Measurements from ENCODE around the gene PROZ.
"Not testable (repeated sequence)": the region's sequence is repeated elsewhere in the genome, so short reads cannot be mapped to it uniquely, and the experiment has no call there.

Gene PROZ

GRCh38 chr13:113158946-113159345, 498 bp downstream of the PROZ start:
- no peak for FAIRE-seq

DNA sequence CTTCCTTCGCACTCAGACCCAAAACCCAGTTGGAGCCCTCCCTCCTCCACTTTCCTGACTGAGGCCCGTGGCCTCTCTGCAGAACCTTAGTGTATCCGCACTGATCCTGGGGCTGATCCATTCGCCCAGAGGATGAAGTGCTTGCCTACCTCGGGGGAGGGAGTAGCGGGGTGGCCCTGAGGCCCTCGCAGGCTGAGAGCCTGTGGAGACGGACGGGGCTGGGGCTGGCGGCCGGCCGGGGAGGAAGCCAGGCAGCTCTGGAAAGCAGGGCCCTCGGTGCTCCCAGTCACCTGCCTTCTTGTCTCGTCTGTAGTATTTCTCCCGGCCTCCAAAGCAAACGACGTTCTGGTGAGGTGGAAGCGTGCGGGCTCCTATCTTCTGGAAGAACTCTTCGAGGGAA, 1.3 kb downstream of the PROZ start:
- no peak for FAIRE-seq

DNA sequence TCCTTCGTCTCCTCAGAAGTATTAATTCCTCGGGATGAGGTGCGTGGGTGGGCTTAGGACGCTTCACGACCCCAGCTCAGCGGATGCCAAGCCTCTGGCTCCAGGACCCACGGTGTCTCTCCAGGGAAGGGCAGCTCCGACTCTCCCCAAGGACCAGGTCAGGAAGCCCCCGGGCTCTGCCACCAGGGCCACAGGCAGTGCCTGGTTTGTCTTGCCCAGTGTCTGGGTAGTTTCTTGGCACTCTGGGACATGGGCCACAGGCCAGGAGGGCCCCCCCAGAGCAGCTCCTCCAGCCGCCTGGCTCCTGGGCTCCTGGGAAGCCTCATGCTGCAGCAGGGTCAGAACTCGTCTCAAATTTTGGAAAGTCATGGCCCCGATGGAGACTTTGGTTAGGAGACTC, 2.5 kb downstream of the PROZ start:
- FAIRE-seq: no peak

GRCh38 chr13:113161433-113161832, 3.0 kb downstream of the PROZ start:
- no peak for FAIRE-seq

DNA sequence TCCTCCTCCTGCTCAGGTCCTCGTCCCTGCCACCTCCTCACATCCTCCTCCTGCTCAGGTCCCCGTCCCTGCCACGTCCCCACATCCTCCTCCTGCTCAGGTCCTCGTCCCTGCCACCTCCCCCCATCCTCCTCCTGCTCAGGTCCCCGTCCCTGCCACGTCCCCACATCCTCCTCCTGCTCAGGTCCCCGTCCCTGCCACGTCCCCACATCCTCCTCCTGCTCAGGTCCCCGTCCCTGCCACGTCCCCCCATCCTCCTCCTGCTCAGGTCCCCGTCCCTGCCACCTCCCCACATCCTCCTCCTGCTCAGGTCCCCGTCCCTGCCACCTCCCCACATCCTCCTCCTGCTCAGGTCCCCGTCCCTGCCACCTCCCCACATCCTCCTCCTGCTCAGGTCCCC, 3.5 kb downstream of the PROZ start:
- FAIRE-seq: not testable (repeated sequence)

- no peak for FAIRE-seq
Observed at GRCh38 chr13:113162783-113163685, 4.6 kb downstream of the PROZ start.

DNA sequence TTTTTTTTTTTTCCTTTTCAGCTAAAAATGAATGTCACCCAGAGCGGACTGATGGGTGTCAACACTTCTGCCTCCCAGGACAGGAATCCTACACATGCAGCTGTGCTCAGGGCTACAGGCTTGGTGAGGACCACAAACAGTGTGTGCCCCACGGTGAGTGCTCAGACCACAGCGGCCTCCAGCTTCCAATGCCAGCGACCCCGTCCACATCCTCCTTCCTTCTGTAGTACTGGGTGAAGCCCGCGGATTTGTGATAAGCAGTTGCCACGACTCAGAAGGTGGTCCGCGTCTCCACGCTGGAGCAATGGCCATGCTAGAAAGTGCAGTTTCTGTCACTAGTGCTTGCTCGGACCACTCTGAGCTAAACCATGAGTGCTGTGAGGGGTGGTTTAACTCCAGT, 6.0 kb downstream of the PROZ start:
- FAIRE-seq: no peak

DNA sequence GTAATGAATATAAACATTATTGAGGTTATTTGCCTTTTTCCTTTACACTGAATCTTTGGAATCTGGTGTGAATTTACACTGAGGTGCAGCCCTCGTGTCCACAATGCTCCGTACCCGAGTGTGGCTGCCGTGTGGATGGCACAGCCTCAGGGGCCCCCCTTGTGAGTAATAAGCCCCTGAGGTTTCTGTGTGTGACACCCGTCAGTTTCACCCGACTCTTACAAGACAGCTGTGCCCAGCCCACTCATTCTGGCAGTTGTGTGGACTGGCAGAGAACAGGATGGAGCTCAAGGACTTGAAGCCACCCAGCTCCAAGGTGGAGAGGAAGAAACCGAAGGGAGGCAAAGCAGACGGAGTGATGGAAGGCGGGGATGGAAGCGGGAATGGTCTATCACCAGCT, 7.8 kb downstream of the PROZ start:
- no peak for FAIRE-seq

DNA sequence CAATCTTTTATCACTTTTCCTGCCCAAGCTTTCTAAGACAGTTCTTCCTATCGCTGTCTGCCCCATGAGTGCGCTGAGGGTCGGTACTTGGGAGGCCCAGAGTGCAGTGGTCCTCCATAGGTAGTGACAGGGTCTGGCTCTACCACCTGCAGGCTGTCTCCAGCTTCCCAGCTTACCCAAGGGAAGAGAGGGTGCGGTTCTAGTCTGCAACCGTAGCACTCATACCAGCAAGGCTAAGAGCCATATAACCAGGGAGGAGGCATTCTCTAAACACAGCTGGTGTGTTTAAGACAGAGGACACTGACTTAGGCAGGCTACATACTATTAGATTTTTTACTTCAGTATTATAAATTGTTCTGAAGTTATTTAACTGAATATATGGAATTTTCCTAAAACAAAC, 8.2 kb downstream of the PROZ start:
- no peak for FAIRE-seq

- FAIRE-seq: no peak
Observed at GRCh38 chr13:113167155-113167554, 8.7 kb downstream of the PROZ start.

DNA sequence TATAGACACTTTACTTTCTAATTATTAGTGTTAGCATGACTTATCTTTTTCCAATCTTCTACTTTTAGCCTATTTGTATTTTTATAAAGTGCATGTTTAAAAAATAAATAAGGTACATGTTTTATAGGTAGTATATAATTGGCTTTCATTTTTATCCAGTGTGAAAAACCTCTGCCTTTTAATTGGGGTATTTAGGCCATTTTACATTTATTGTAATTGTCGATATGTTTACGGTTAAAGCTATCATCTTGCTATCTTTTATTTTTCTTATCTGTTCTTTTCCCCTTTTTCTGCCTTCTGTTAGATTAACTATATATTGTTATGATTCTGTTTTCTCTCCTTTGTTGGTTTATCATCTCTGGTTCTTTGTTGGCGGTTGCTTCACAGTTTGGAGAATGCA, 9.1 kb downstream of the PROZ start:
- no peak for FAIRE-seq

GRCh38 chr13:113168211-113168610, 9.8 kb downstream of the PROZ start:
- FAIRE-seq: no peak

DNA sequence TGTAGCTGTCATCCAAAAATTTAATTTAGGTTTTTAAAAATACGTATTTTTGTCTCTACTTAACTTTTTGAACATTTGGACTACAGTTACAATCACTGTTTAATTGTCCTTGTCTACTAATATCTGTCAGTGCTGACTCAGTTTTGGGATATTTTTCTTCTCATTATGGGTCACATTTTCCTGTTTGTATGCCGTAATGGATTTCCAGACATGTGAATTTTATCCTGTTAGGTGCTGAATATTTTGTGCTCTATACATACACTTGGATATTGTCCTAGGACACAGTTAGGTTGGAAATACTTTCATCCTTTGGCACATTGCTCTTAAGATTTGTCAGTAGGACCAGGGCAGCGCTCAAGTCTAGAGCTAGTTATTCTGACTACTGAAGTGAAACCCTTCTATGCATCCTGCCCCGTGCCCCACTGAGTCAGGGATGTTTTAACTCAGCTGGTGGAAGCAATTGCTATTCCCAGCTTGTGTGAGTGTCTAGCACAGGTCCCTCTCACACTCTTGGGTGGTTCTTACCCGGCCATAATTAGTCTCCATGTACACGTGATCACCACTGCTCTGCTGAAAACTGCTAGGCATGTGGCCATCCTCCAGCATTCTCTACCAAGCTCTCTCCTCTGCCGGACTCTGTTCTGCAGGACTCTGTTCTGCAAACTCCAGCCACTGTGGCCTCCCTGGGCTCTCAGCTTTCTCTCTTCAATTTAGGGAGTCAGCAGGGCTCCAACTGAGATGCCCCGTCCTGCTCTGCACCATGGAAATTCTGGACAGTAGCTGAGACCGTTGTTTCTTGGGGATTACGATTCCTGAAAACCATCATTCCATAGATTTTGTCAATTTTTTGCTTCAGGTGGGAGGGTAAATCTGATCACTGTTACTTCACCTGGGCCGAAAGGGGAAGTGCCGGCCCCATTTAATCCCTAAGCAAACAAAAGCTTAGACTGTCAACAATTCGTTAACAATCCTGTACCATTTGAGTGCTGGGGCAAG, 11.1 kb downstream of the PROZ start:
- FAIRE-seq: no peak

GRCh38 chr13:113170511-113170910, 12.1 kb downstream of the PROZ start:
- FAIRE-seq: no peak

DNA sequence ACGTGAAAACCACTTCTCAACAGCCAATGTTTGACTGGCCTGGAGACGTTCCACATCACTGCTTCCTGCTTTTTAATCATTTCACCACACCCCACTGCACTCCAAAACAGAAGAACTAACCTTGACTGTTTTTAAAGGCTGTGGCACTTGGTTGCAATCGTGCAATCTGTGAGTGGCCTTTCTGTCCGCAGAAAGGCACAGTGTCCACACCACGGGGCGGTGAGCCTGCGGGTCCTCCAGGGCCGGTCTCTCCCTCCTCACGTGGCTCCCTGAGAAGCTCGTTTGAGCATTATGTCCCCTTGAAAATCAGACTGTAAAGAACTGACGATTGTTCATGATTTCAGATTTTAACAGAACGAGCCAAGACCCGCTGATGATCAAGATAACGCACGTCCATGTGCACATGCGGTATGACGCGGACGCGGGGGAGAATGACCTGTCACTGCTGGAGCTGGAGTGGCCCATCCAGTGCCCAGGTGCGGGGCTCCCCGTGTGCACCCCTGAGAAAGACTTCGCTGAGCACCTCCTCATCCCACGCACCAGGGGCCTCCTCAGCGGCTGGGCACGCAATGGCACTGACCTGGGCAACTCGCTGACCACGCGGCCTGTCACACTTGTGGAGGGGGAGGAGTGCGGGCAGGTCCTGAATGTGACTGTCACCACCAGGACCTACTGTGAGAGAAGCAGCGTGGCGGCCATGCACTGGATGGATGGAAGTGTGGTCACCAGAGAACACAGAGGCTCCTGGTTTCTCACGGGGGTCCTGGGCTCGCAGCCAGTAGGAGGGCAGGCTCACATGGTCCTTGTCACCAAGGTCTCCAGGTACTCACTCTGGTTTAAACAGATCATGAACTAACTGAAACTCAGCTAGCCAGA, 13.0 kb downstream of the PROZ start:
- no peak for FAIRE-seq

- FAIRE-seq: no peak
Observed at GRCh38 chr13:113172419-113172926, 14.0 kb downstream of the PROZ start.

- FAIRE-seq: no peak
Observed at GRCh38 chr13:113176280-113176679, 17.8 kb downstream of the PROZ start.

DNA sequence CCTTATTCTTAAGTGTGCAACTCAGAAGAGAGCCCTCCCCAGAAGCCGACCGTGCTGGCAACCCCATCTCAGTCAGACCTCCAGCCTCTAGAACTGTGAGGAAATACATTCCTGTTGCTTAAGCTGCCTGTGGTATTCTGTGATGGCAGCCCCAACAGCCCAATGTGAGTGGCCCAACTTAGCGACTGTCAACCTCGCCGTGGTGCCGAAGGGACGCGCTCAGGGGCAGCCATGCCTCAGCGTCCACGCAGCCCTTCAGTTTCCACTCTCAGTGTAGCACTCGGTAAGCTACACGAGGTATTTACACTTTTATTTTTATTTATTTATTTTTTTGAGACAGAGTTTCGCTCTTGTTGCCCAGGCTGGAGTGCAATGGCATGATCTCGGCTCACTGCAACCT, 18.4 kb downstream of the PROZ start:
- FAIRE-seq: no peak

DNA sequence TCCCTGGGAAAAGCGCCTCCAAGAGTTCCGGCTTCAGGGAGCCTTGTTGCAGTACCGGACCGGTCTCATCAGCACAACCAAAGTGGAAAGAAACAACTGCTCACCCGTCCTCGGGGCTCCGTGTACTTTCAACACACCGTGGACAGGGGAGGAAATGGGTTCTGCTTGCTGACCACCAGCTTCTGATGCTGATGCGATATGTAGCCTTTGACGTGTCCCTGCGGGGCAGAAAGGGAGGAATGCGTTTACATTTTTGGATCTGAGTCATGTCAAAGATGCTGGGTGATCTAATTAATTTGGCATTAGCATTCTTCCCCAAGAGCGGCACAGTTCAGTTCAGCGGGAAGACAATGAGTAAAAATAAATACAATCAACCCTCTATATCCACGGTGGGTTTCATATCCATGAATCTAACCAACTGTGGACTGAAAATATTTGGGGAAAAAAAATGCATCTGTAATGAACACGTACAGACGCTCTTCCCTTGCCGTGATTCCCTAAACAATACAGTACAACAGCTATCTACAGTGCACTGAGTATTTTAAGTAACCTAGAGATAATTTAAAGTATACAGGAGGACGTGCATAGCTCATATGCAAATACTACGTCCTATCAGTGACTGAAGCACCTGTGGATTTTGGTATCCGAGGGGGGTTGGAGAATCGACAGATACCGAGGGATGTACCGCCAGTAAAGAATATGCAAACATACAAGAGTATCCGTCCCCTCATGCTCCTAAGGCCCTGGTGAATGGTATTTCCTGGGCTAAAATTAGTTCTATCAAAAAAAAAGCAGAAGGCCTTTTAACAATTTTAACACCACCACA, 19.8 kb downstream of the PROZ start:
- no peak for FAIRE-seq

GRCh38 chr13:113178896-113179167, 20.4 kb downstream of the PROZ start:
- no peak for FAIRE-seq

- no peak for FAIRE-seq
Observed at GRCh38 chr13:113179374-113180230, 21.2 kb downstream of the PROZ start.
